Ammon's horn (tissue), 1 donor: ENCODE results near the gene PKHD1.
A peak's percentile ranks its signal among the peaks of the same experiment; 100 is the strongest.
"Not testable (repeated sequence)": the region's sequence is repeated elsewhere in the genome, so short reads cannot be mapped to it uniquely, and the experiment has no call there.

Experiments
- DNase-seq: peaks from one replicate; pipeline ENCODE4 v3.0.0-alpha.2; 2016; ENCODE audit warnings: low spot score

The PKHD1 gene

GRCh38 chr6:51855310-51856082, 231.9 kb downstream of the PKHD1 start:
- peak; percentile 54 for DNase-seq

- no peak for DNase-seq
Measured at GRCh38 chr6:51854876-51855275, 232.5 kb downstream of the PKHD1 start.

- no peak for DNase-seq
Measured at GRCh38 chr6:51854347-51854746, 233.1 kb downstream of the PKHD1 start.

- DNase-seq = not testable (repeated sequence)
Measured at GRCh38 chr6:51853109-51853508, 234.3 kb downstream of the PKHD1 start.

- DNase-seq = no peak
Measured at GRCh38 chr6:51846531-51846930, 240.9 kb downstream of the PKHD1 start.

DNA sequence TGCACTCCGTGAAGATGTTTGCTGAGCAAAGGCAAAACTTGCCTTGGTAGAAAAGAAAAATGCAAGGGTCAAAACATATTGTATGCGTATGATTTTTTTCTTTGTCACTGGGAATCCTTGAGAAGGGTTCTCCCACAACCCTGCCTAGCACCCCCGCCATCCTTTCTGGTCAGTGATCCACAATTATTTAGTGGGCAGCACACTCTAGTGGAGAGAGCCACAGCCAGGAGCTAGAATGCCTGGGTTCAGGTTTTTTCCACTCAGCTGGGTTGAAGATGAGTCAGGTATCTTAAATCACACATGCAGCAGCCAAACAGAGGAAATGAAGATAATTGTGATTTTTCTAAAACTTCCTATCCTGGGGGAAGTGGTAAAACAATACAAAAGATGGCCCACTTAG, 243.1 kb downstream of the PKHD1 start:
- DNase-seq = no peak

GRCh38 chr6:51843456-51844056, 243.9 kb downstream of the PKHD1 start:
- no peak for DNase-seq

- peak; percentile 63 for DNase-seq
Measured at GRCh38 chr6:51842804-51843378, 244.5 kb downstream of the PKHD1 start.

GRCh38 chr6:51842061-51842803, 245.2 kb downstream of the PKHD1 start:
- no peak for DNase-seq

DNA sequence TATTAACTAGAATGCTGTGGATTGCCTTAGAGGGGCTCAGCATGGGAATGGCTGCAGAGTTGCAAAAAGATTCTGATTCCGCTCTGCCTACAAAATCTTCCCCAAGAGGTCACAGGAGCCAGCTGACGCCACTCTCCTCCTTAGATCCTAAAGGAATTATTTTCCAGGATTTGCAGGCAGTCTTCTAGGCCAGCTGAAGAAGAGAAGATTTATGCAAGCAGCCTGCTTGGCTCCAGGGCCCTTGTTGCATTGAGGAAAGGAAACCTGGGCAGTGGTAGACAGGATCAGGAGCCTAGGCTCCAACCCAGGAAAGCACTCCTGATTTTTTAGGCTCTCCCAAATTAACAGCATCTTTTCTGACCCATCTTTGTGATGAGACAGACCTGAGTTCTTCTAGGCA, 245.8 kb downstream of the PKHD1 start:
- no peak for DNase-seq

GRCh38 chr6:51839726-51840374, 247.6 kb downstream of the PKHD1 start:
- no peak for DNase-seq

DNA sequence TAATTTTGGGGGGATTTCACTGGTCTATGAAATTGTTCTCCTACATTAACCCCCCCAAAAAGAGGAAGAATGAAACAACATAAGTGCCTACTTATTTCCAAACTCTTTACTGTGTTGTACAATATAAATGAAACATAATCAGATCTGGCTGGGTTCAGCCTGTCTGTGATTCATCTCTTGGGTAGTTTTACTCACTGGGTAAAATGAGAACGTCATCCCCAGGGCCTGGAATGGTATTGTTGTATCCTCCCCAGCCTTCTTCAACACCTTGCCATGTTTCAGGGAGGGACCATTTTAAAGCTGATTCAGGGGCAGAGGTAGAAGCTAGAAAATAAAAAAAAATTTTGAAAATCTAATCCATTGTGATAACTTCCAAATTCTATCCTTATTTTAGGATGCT, 256.7 kb downstream of the PKHD1 start:
- no peak for DNase-seq

- no peak for DNase-seq
Measured at GRCh38 chr6:51827580-51827979, 259.8 kb downstream of the PKHD1 start.

DNA sequence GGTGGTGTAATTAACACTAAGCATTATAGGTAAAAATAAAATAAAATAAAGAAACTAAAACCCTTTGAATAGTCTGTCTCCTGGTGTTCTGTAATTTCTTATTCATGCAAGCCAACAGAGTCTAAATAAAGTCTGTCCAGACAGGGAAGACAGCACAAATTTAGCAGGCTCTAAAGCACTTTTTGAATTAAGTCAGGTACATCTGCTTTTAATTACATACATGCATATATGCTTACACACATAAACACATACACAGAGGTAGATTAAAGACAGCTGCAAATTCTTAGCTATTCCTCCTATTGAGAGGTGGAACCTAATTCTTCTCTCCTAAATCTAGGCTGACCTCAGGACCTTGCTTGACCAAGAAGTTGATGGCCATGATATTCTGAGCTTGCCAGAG, 262.5 kb downstream of the PKHD1 start:
- DNase-seq = no peak

- DNase-seq = no peak
Measured at GRCh38 chr6:51820555-51820954, 266.9 kb downstream of the PKHD1 start.

- no peak for DNase-seq
Measured at GRCh38 chr6:51818520-51819022, 268.8 kb downstream of the PKHD1 start.

GRCh38 chr6:51817832-51818231, 269.6 kb downstream of the PKHD1 start:
- no peak for DNase-seq

DNA sequence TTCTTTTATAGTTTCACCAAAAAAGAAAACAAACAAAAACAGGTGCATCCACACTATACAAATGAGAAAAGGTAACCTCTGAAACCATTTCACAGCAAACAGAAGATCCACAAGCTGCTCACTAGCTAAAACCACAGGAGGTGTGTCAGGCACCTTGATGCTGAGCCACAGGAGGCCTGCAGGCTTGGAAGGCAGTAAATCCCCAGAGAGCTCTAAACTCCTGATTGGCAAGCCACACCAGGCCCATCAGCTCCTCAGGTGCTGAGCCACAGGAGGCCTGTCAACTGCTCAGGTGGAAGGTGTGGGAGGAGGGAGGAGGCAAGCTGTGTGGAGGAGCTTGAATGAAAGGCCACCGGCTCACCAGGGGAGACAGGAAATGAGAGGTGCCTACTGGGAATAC, 273.0 kb downstream of the PKHD1 start:
- no peak for DNase-seq

GRCh38 chr6:51813904-51814303, 273.5 kb downstream of the PKHD1 start:
- no peak for DNase-seq

DNA sequence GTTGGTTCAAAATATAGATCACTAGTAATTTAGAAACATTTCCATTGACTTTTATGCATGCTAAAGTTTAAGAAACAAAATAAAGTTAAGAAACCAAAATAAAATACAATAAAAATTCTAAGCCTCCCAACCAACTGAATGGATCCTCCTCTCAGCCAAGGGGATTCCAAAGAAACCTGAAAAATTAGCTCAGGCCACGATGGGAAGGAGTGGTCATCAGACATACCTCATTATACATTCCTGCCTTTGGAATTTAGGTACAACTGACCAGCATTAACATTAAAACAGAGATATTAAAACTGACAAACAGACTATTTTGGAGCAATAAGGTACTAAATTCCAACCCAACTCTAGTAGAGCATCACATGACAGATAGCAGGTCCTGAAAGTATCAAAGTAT, 275.2 kb downstream of the PKHD1 start:
- DNase-seq = no peak

DNA sequence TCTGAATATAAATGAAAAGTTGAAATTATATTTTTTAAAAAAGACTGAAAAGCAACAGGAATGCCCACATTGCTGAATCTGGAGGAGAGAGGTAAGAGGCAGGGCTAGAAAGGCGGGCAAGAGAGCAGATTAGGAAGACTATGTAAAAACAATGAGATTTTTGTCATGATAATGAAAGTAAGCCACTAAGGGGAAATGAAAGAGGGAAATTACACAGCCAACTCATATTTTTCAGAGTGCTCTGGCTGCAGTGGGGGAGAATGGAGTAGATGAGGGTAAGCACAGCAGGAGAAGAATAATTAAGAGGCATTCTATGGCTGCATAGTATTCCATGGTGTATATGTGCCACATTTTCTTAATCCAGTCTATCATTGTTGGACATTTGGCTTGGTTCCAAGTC, 281.9 kb downstream of the PKHD1 start:
- DNase-seq = no peak

- no peak for DNase-seq
Measured at GRCh38 chr6:51800603-51801002, 286.8 kb downstream of the PKHD1 start.
